ENCODE data around the gene HCN2. TPM values are rescaled to one million over a fixed set of nuclear protein-coding genes. Genes with fewer than 3 reads are reported as not detected.
"Not testable (repeated sequence)": the region's sequence is repeated elsewhere in the genome, so short reads cannot be mapped to it uniquely, and the experiment has no call there.

HCN2 gene
- total RNA-seq, 2 experiments from 2014 or later: 0.06 to 1.0 TPM

DNA sequence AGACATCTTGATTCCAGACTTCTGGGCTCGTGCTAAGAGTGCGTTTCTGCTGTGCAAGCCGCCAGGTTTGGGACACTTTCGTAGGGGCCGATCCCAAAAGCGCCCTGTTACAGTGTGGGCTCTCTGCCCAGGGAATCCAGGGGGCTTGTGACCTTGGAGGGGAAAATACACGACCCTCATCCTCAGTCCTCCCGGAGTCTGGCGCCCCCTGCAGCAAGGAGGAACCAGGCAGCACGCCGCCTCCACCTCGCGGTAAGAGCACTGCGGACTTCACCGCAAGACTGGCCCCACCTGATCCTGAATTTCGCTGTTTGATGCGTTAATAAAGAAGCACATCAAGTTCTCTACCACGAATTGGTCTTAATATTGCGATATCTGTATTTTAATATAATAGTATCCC is 38.5 kb downstream of the HCN2 start:
- intact Hi-C loops (cut with micrococcal nuclease; ENCODE audit: unreplicated experiment): no loop called here
- Histone ChIP-seq H3K4me3 (ENCODE audit: low read depth, low read length, poor library complexity, severe bottlenecking) (no peak overlapping the region), H4K20me1 (ENCODE audit: insufficient read depth, low read length) (no peaks in the 10 kb centered on the region), H3K36me3 (ENCODE audit: insufficient read depth, low read length) (peaks cover 77% of the 10 kb centered on the region), H3K9me3 (ENCODE audit: low read length) (no peaks in the 10 kb centered on the region), H3K27ac (ENCODE audit: low read depth, low read length, poor library complexity, severe bottlenecking) (no peak overlapping the region), H3K4me1 (ENCODE audit: insufficient read depth, low read length, poor library complexity, severe bottlenecking) (peaks cover 9% of the 10 kb centered on the region), H3K4me2 (ENCODE audit: low read length) (no peak overlapping the region), H2AFZ (ENCODE audit: low read length) (no peak overlapping the region), H3K9me2 (ENCODE audit: insufficient read depth, low read length) (no peaks in the 10 kb centered on the region), H3K79me2 (ENCODE audit: insufficient read depth, low read depth, low read length) (peaks cover 32% of the 10 kb centered on the region; the same call in 1 of the 2 replicates)
- TF ChIP-seq, protein P1, sequence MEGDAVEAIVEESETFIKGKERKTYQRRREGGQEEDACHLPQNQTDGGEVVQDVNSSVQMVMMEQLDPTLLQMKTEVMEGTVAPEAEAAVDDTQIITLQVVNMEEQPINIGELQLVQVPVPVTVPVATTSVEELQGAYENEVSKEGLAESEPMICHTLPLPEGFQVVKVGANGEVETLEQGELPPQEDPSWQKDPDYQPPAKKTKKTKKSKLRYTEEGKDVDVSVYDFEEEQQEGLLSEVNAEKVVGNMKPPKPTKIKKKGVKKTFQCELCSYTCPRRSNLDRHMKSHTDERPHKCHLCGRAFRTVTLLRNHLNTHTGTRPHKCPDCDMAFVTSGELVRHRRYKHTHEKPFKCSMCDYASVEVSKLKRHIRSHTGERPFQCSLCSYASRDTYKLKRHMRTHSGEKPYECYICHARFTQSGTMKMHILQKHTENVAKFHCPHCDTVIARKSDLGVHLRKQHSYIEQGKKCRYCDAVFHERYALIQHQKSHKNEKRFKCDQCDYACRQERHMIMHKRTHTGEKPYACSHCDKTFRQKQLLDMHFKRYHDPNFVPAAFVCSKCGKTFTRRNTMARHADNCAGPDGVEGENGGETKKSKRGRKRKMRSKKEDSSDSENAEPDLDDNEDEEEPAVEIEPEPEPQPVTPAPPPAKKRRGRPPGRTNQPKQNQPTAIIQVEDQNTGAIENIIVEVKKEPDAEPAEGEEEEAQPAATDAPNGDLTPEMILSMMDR (conservative IDR thresholded peaks at IDR 0.05; ENCODE audit: low read length): peak; percentile 64
- TF ChIP-seq EZH2phosphoT487 (IDR thresholded peaks at IDR 0.05; ENCODE audit: borderline replicate concordance, low read depth, low read length): no peak
- ChIA-PET POLR2A (interaction anchor here (0.7 kb wide), 1 partner anchor 75 kb away, joined by 5 read pairs; no protein-coding TSS in a partner anchor), CTCF (ENCODE audit: unreplicated experiment) (no interaction called here)
- no TSS peak for BruUV-seq (replicated peaks)
- DNase-seq (ENCODE audit: low spot score): no peak

- POLR2A ChIA-PET; H3K9me2 ChIP-seq (ENCODE audit: insufficient read depth, low read length); H3K4me1 ChIP-seq (ENCODE audit: insufficient read depth, low read length, poor library complexity, severe bottlenecking); H4K20me1 ChIP-seq (ENCODE audit: insufficient read depth, low read length); H3K27ac ChIP-seq (ENCODE audit: low read depth, low read length, poor library complexity, severe bottlenecking); CTCF ChIA-PET (ENCODE audit: unreplicated experiment); intact Hi-C loops (cut with micrococcal nuclease; ENCODE audit: unreplicated experiment); H3K4me3 ChIP-seq (ENCODE audit: low read depth, low read length, poor library complexity, severe bottlenecking); H3K4me2 ChIP-seq (ENCODE audit: low read length); H3K9me3 ChIP-seq (ENCODE audit: low read length); BruUV-seq (replicated peaks); H2AFZ ChIP-seq (ENCODE audit: low read length); DNase-seq (ENCODE audit: low spot score): not testable (repeated sequence)
- Histone ChIP-seq H3K79me2 (ENCODE audit: insufficient read depth, low read depth, low read length) (peaks cover 32% of the 10 kb centered on the region; the same call in 1 of the 2 replicates), H3K36me3 (ENCODE audit: insufficient read depth, low read length) (peaks cover 64% of the 10 kb centered on the region)
These were observed 39.8 kb downstream of the HCN2 start for GRCh38 chr19:629515-629914.

DNA sequence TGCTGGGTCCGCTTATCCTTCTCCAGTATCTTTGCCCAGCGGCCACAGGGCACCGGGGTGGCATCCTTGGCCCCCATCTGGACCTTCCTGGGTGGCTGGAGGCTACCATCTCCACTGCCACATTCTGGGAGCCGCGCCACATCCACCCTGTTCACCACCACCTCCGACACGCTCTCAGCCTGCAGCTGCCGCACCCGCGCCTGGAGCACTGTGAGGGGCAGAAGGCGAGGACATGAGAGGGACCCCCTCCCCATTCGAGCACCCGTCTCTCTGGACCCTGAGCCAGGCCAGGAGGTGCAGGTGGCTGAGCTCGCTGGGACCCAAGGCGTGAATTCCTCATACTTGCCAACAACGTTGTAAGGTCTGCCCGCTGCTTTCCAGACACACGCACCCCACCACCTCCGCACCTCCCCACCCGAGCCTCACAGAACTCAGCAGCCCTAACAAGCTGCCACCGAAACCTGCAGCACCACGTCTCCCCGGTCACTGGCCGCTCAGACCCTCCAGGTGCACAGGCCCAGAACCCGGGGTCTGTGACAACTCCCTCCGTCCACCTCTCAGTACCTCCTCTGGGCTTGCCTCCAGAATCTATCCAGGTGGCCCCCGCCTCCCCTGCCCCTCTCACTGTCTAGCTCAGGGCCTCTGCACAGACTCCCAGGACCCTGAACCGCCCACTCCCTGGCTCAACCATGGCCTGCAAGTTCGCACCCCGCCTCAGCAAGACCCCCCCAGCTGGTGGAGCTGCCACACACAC is 40.5 kb downstream of the HCN2 start:
- Histone ChIP-seq H2AFZ (ENCODE audit: low read length) (no peak overlapping the region), H3K79me2 (ENCODE audit: insufficient read depth, low read depth, low read length) (peaks cover 32% of the 10 kb centered on the region; the same call in 1 of the 2 replicates), H3K4me2 (ENCODE audit: low read length) (no peak overlapping the region), H3K9me3 (ENCODE audit: low read length) (no peaks in the 10 kb centered on the region), H4K20me1 (ENCODE audit: insufficient read depth, low read length) (no peaks in the 10 kb centered on the region), H3K9me2 (ENCODE audit: insufficient read depth, low read length) (no peaks in the 10 kb centered on the region), H3K36me3 (ENCODE audit: insufficient read depth, low read length) (peaks cover 58% of the 10 kb centered on the region), H3K4me1 (ENCODE audit: insufficient read depth, low read length, poor library complexity, severe bottlenecking) (peaks cover 9% of the 10 kb centered on the region), H3K27ac (ENCODE audit: low read depth, low read length, poor library complexity, severe bottlenecking) (no peak overlapping the region), H3K4me3 (ENCODE audit: low read depth, low read length, poor library complexity, severe bottlenecking) (no peak overlapping the region)
- BruUV-seq (replicated peaks): no TSS peak
- POLR2A ChIA-PET: interaction anchor here (0.6 kb wide), 1 partner anchor 24 kb away, joined by 7 read pairs; no protein-coding TSS in a partner anchor
- CTCF ChIA-PET (ENCODE audit: unreplicated experiment): interaction anchor here (0.6 kb wide), 1 partner anchor 249 kb away, joined by 3 read pairs; no protein-coding TSS in a partner anchor
- TF ChIP-seq, protein P1 (conservative IDR thresholded peaks at IDR 0.05; ENCODE audit: low read length): no peak
- TF ChIP-seq EZH2phosphoT487 (IDR thresholded peaks at IDR 0.05; ENCODE audit: borderline replicate concordance, low read depth, low read length): no peak
- no peak for DNase-seq (ENCODE audit: low spot score)
- intact Hi-C loops (cut with micrococcal nuclease; ENCODE audit: unreplicated experiment): no loop called here

Measured in OCI-LY7 (cell line).